ENCODE data around the gene NET1.

DNA sequence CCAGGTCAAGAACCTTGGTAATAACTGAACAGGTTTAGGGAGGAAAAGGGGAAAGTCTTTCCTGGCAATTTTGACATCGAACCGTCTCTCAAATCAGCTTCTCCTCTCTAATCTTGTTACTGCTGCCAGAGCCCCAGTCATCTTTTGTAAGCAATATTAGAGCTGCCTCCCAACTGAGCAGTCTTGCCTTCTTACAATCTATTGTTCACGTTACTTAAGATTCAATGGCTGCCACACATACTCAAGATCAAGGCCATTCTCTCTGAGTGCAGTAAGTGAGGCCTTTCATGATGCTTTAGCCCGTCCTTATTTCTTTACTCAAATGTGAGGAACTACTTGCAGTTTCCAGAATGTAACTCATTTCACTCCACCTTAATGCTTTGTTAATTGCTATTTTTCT is 12.4 kb downstream of the NET1 start:
- TF ChIP-seq EZH2 (IDR thresholded peaks at IDR 0.05; ENCODE audit: borderline replicate concordance, low read depth, low read length, severe bottlenecking) (no peak), POLR2A (IDR thresholded peaks at IDR 0.05; ENCODE audit: low read depth, low read length) (no peak), JUN (IDR thresholded peaks at IDR 0.05; ENCODE audit: borderline replicate concordance, insufficient read depth, insufficient read length, low read depth) (no peak), POLR2AphosphoS5 (IDR thresholded peaks at IDR 0.05; ENCODE audit: insufficient read depth, low read depth, low read length) (no peak), MYC (IDR thresholded peaks at IDR 0.05; ENCODE audit: low read depth, low read length) (no peak), GATA2 (IDR thresholded peaks at IDR 0.05; ENCODE audit: insufficient read depth, insufficient read length, low read depth, low read length) (no peak), FOS (IDR thresholded peaks at IDR 0.05; ENCODE audit: borderline replicate concordance, insufficient read depth, low read length) (no peak)
- TF ChIP-seq, protein P1, sequence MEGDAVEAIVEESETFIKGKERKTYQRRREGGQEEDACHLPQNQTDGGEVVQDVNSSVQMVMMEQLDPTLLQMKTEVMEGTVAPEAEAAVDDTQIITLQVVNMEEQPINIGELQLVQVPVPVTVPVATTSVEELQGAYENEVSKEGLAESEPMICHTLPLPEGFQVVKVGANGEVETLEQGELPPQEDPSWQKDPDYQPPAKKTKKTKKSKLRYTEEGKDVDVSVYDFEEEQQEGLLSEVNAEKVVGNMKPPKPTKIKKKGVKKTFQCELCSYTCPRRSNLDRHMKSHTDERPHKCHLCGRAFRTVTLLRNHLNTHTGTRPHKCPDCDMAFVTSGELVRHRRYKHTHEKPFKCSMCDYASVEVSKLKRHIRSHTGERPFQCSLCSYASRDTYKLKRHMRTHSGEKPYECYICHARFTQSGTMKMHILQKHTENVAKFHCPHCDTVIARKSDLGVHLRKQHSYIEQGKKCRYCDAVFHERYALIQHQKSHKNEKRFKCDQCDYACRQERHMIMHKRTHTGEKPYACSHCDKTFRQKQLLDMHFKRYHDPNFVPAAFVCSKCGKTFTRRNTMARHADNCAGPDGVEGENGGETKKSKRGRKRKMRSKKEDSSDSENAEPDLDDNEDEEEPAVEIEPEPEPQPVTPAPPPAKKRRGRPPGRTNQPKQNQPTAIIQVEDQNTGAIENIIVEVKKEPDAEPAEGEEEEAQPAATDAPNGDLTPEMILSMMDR (IDR thresholded peaks at IDR 0.05; ENCODE audit: extremely low read depth in 1 of 2, insufficient read depth in 1 of 2, low read depth in 1 of 2, low read length in 2 of 2): no peak
- TF ChIP-seq, protein P2, sequence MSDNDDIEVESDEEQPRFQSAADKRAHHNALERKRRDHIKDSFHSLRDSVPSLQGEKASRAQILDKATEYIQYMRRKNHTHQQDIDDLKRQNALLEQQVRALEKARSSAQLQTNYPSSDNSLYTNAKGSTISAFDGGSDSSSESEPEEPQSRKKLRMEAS (IDR thresholded peaks at IDR 0.05; ENCODE audit: insufficient read depth, insufficient read length): no peak
